Large intestine (tissue), 3 donors: Measurements from ENCODE around the gene ABHD2. TPM values are rescaled to one million over a fixed set of nuclear protein-coding genes. Genes with fewer than 3 reads are reported as not detected.
A peak's percentile ranks its signal among the peaks of the same experiment; 100 is the strongest.

Experiments used
- DNase-seq, 2 donors: peaks; one replicate each; pipeline versions ENCODE4 v3.0.0 to v3.0.0-alpha.2; 2013
- H3K27ac ChIP-seq: one replicate; pipeline ENCODE4 v1.5.1; 2013; ENCODE audit warnings: low read length
- H3K27me3 ChIP-seq: 2 replicates; pipeline ENCODE4 v1.6.1; 2013; ENCODE audit warnings: low read length; ENCODE audit not compliant: control insufficient read depth, insufficient read depth
- H3K36me3 ChIP-seq: 2 replicates; pipeline ENCODE4 v1.6.1; 2013; ENCODE audit warnings: low read length; ENCODE audit not compliant: control insufficient read depth, insufficient read depth
- H3K4me1 ChIP-seq: one replicate; pipeline ENCODE4 v1.6.1; 2013; ENCODE audit warnings: low read length; ENCODE audit not compliant: control insufficient read depth, insufficient read depth
- H3K4me3 ChIP-seq: one replicate; pipeline ENCODE4 v1.5.1; 2013; ENCODE audit warnings: low read length
- H3K9me3 ChIP-seq: one replicate; pipeline ENCODE4 v1.6.1; 2013; ENCODE audit warnings: mild to moderate bottlenecking, low read depth, low read length, moderate library complexity; ENCODE audit not compliant: control insufficient read depth
- WGBS: methylation state at CpG from one replicate; pipeline ENCODE4 v1.1.5; 2013; ENCODE audit warnings: low lambda C conversion rate; ENCODE audit not compliant: insufficient coverage; 5-methylcytosine and 5-hydroxymethylcytosine counted together
- polyA plus RNA-seq: library from polyadenylated mRNA; unstranded; fragments of 120-200 nt; gene quantifications from one replicate; pipeline ENCODE4 v1.2.1, GENCODE V29; 2013

Gene ABHD2
- polyA plus RNA-seq, 1 donor: 58.1 TPM

GRCh38 chr15:89111352-89111751 is 23.1 kb downstream of the ABHD2 start:
- Histone ChIP-seq H3K9me3 (no peaks in the 10 kb centered on the region), H3K36me3 (peaks cover 1% of the 10 kb centered on the region), H3K27me3 (no peaks in the 10 kb centered on the region), H3K4me3 (no peak overlapping the region), H3K4me1 (peaks cover 68% of the 10 kb centered on the region), H3K27ac (peak overlapping the region; percentile 87)
- peak in 1 of 2 donors; percentile 32 for DNase-seq

- no CpG with 5 or more reads among the region's 4 CpGs for WGBS
- Histone ChIP-seq H3K36me3 (peaks cover 7% of the 10 kb centered on the region), H3K4me1 (peaks cover 73% of the 10 kb centered on the region), H3K27ac (peak overlapping the region; percentile 87), H3K4me3 (no peak overlapping the region), H3K9me3 (no peaks in the 10 kb centered on the region), H3K27me3 (no peaks in the 10 kb centered on the region)
- DNase-seq: no peak
Measured at GRCh38 chr15:89111961-89112340, 23.7 kb downstream of the ABHD2 start.

DNA sequence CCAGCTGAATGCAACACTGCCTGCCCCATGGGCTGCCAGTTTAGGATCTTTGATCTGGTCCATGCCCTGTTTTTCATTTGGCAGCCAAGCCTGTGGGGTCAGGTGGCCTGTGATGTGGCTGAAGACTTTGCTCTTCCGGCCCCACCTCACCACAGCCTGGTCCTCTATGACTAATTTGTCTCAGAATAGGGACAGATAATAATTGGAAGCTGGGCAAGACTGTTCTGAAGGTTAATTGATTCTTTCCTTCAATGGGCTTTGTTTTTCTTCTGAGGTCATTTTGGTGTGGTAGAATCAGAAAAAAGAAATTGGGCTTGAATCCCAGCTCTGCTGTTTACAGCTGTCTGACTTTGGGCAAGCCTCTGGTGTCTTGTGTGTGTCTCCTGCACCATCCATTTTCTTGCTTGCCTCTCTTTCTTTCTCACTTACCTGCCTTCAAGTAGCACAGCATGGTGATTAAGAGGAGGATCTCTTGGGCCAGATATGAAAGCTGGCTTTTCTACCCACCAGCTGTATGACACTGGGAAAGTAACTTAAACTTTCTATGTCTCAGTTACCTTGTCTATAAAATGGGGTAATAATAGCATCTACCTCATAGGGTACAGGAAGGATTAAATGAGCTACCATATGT is 24.2 kb downstream of the ABHD2 start:
- H3K4me1 ChIP-seq: peaks cover 72% of the 10 kb centered on the region
- DNase-seq: peak; percentile 86 to 95
- no CpG with 5 or more reads among the region's 1 CpG for WGBS
- no peak overlapping the region for H3K4me3 ChIP-seq
- no peaks in the 10 kb centered on the region for H3K27me3 ChIP-seq
- H3K36me3 ChIP-seq: peaks cover 8% of the 10 kb centered on the region
- H3K9me3 ChIP-seq: no peaks in the 10 kb centered on the region
- peak overlapping the region; percentile 87 for H3K27ac ChIP-seq

DNA sequence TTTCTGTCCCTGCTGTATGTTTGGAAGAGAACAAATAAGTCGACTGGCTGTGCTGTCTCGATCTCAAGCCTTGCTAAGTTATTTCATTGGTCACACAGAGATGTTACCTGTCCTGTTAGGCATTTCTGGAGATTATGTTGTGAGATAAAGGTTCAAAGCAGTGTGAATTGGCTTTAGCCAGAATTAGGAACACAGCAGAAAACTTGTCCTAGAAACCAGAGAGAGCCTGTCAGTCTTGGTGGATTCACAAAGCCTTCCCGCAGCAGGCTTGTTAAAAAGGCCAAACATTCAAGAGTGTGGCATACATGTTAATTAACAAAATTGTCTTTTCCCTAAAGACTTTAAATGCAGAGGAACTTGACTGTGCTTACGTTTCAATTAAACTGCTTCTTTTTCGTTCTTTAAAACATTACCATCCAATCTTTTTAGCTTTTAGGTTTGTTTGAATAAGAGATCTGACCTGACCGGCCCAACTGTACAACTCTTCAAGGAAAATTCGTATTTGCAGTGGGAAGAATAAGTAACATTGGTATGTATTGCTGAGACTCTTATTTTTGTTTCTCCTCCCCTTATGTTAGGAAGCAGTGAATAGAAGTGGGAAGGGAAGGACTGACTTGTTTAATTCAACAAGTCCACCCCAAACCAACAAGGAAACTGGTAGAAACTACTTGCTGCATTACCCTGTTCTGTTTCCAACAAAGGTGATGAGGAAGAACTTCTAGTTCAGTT is 25.2 kb downstream of the ABHD2 start:
- DNase-seq: no peak
- H3K9me3 ChIP-seq: no peaks in the 10 kb centered on the region
- WGBS: 81% methylated on average over 4 of the region's 7 CpGs
- peaks cover 13% of the 10 kb centered on the region for H3K36me3 ChIP-seq
- H3K4me3 ChIP-seq: no peak overlapping the region
- H3K27me3 ChIP-seq: no peaks in the 10 kb centered on the region
- H3K4me1 ChIP-seq: peaks cover 62% of the 10 kb centered on the region
- H3K27ac ChIP-seq: peak overlapping the region; percentile 87

GRCh38 chr15:89114990-89115389 is 26.7 kb downstream of the ABHD2 start:
- Histone ChIP-seq H3K9me3 (no peaks in the 10 kb centered on the region), H3K4me1 (peaks cover 67% of the 10 kb centered on the region), H3K27me3 (no peaks in the 10 kb centered on the region), H3K36me3 (peaks cover 14% of the 10 kb centered on the region), H3K4me3 (no peak overlapping the region), H3K27ac (peak overlapping the region; percentile 86)
- peak in 1 of 2 donors; percentile 61 for DNase-seq
- WGBS: 80% methylated on average over 1 of the region's 3 CpGs

DNA sequence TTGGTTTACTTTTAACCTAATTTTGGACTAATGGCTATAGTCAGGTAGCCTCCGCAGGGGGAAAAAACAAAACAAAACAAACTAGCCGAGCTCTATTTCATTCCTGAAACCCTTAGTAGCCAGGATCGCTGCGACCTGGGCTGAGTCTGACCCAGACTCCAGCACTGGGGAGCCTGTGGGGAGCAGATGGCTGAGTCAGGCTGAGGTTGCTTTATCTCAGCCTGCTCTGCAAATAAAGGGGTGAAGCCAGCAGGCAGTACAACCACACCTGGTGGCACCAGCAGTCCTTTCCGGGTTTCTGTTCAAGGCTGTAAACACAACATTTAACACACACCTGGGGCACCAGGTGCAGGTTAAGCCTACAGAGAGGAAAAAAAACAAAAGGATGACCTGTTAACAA is 27.3 kb downstream of the ABHD2 start:
- peak; percentile 86 to 92 for DNase-seq
- no CpG with 5 or more reads among the region's 5 CpGs for WGBS
- Histone ChIP-seq H3K27me3 (no peaks in the 10 kb centered on the region), H3K36me3 (peaks cover 14% of the 10 kb centered on the region), H3K4me1 (peaks cover 67% of the 10 kb centered on the region), H3K27ac (peak overlapping the region; percentile 86), H3K9me3 (no peaks in the 10 kb centered on the region), H3K4me3 (no peak overlapping the region)

DNA sequence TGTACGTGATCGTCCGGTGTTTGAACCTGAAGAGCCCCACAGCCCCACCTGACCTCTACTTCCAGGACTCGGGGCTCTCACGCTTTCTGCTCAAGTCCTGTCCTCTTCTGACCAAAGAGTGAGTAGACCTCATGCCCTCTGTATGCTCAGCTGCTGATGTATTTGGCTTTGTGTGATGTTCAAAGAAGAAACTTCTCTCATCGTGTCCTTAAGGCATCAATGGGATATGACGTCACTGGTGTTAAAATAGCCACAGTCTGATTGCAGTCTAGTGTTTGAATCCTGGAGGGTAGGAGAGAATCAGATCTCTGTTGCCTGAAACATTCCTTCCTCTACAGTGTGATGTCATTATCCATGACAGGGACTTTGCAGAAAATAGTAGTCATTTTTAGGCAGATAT is 28.1 kb downstream of the ABHD2 start:
- Histone ChIP-seq H3K36me3 (peaks cover 14% of the 10 kb centered on the region), H3K4me1 (peaks cover 70% of the 10 kb centered on the region), H3K9me3 (no peaks in the 10 kb centered on the region), H3K27me3 (no peaks in the 10 kb centered on the region), H3K4me3 (no peak overlapping the region), H3K27ac (peak overlapping the region; percentile 86)
- no peak for DNase-seq
- no CpG with 5 or more reads among the region's 7 CpGs for WGBS

DNA sequence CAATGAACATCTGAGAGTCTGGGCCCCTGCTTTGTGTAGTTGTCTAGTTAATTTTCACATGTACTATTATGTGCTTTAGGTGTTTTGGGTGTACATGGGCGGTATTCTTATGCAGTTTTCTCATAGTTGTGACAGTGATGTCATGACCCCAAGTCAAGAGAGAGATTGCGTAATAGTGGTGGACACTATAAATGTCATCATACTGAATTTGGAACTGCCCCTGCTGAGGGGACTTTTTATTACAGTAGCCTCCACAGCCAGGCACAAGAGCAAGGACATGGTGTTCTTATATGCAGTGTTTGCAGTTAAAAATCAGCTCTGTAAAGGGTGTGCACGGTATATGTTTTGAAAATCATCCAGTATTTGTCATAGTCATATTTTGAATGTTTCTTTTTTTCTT is 29.5 kb downstream of the ABHD2 start:
- peaks cover 19% of the 10 kb centered on the region for H3K36me3 ChIP-seq
- 100% methylated on average over 1 of the region's 3 CpGs for whole genome bisulfite sequencing

DNA sequence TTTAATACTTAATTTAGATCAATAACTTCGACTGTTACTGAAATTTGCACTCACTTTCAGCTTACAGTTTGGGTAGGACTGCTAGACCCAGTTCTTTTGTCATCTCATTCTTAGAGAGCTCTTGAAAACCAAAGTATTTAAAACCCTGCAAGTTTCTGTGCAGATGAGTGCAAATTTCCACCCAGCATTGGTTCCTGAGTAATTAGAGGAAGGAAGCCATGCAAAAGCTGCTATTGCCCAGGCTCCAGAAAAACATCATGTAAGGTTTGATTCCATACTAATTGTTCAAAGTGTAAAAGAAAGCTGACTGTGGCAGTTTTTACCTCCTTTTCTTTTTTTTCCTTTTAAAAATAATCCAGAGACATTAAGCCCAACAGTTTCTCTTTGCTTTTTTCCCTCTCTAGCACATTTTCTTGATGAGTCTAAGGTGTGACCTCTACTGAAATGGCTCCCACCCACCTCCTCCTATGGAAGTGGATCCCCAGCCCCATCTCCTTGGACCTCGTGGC is 30.3 kb downstream of the ABHD2 start:
- WGBS: 100% methylated on average over 1 of the region's 2 CpGs
- no peak for DNase-seq
- H3K9me3 ChIP-seq: no peaks in the 10 kb centered on the region
- peaks cover 21% of the 10 kb centered on the region for H3K36me3 ChIP-seq
- H3K4me3 ChIP-seq: no peak overlapping the region
- peak overlapping the region; percentile 72 for H3K27ac ChIP-seq
- no peaks in the 10 kb centered on the region for H3K27me3 ChIP-seq
- peaks cover 67% of the 10 kb centered on the region for H3K4me1 ChIP-seq

More for the DNA sequence above, 29.5 kb downstream of the ABHD2 start:
- Histone ChIP-seq H3K27me3 (no peaks in the 10 kb centered on the region), H3K27ac (no peak overlapping the region), H3K4me1 (peaks cover 71% of the 10 kb centered on the region), H3K4me3 (no peak overlapping the region), H3K9me3 (no peaks in the 10 kb centered on the region)
- DNase-seq: no peak

DNA sequence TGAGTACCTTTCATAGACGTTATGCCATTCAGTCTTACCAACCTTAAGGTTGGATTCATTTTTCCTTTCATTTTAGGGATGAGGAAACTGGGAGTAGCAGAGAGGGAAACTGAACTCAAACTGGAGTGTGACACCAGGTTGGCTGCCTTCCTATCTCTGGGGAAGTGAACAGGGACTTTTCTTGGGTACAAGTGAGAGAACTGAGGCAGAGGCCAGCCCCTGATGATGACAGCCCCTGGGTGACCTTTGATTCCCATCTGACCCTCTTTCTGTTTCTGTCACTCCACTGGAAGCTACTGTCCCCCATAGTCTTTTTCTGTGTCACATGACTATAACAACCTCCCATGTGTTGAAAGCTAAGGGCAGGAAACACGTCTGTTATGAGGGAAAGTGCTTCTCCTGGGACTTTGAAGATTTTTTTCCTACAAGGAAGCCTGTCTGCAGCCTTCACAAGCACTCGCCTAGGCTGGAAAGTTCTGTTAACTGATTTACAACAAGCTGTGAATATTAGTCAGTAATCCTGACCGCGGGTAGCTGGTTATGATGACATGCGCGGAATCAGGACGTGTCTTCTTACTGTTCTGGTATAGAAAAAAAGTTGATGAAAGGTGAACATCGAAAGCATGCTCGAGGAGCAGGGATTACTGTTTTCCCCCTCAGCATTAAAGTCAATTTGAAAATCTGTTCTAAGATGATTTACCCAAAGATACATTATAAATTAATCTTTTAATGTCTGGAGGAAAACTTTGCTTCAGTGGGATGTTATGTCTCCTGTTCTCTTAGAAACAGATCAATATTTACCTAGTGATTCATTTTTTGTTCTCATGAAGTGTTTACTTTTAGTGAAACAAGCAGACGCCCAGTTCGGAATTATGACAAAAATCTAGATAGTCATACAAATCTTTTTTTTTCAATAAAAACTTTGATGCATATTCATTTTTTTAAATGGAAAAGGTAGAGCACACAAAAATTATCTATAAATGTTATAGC is 31.5 kb downstream of the ABHD2 start:
- H3K9me3 ChIP-seq: no peaks in the 10 kb centered on the region
- peak overlapping the region; percentile 72 for H3K27ac ChIP-seq
- peaks cover 21% of the 10 kb centered on the region for H3K36me3 ChIP-seq
- peak; percentile 69 to 85 for DNase-seq
- H3K4me3 ChIP-seq: no peak overlapping the region
- no peaks in the 10 kb centered on the region for H3K27me3 ChIP-seq
- WGBS: 7% methylated on average over 2 of the region's 12 CpGs
- peaks cover 60% of the 10 kb centered on the region for H3K4me1 ChIP-seq
